ENCODE results near the gene CDH20.

The CDH20 gene

GRCh38 chr18:61400016-61400635, 66.9 kb downstream of the CDH20 start:
- H3K4me3 ChIP-seq (ENCODE audit: low read depth, low read length), result no peak overlapping the region
- no peak for TF ChIP-seq MAX (IDR thresholded peaks at IDR 0.05; ENCODE audit: low read depth, low read length)
- TF ChIP-seq CTCF (IDR thresholded peaks at IDR 0.05; ENCODE audit: low read depth, low read length), result no peak
- no peak for TF ChIP-seq MYC (IDR thresholded peaks at IDR 0.05; ENCODE audit: low read depth, low read length)
- TF ChIP-seq POLR2A (IDR thresholded peaks at IDR 0.05; ENCODE audit: extremely low read depth, insufficient read length), result no peak

GRCh38 chr18:61400716-61401115, 67.5 kb downstream of the CDH20 start:
- TF ChIP-seq POLR2A (IDR thresholded peaks at IDR 0.05; ENCODE audit: extremely low read depth, insufficient read length) (no peak), MYC (IDR thresholded peaks at IDR 0.05; ENCODE audit: low read depth, low read length) (no peak), CTCF (IDR thresholded peaks at IDR 0.05; ENCODE audit: low read depth, low read length) (no peak), MAX (IDR thresholded peaks at IDR 0.05; ENCODE audit: low read depth, low read length) (no peak)
- peak; percentile 17 for DNase-seq (ENCODE audit: low read depth)
- H3K4me3 ChIP-seq (ENCODE audit: low read depth, low read length), result no peak overlapping the region

More at GRCh38 chr18:61400016-61400635, 66.9 kb downstream of the CDH20 start:
- no peak for DNase-seq (ENCODE audit: low read depth)

- DNase-seq (ENCODE audit: low read depth), result no peak
- TF ChIP-seq MAX (IDR thresholded peaks at IDR 0.05; ENCODE audit: low read depth, low read length) (no peak), POLR2A (IDR thresholded peaks at IDR 0.05; ENCODE audit: extremely low read depth, insufficient read length) (no peak), MYC (IDR thresholded peaks at IDR 0.05; ENCODE audit: low read depth, low read length) (no peak), CTCF (IDR thresholded peaks at IDR 0.05; ENCODE audit: low read depth, low read length) (no peak)
- no peak overlapping the region for H3K4me3 ChIP-seq (ENCODE audit: low read depth, low read length)
Observed at GRCh38 chr18:61402726-61403125, 69.5 kb downstream of the CDH20 start.

- H3K4me3 ChIP-seq (ENCODE audit: low read depth, low read length), result no peak overlapping the region
- DNase-seq (ENCODE audit: low read depth), result no peak
- TF ChIP-seq MAX (IDR thresholded peaks at IDR 0.05; ENCODE audit: low read depth, low read length) (no peak), CTCF (IDR thresholded peaks at IDR 0.05; ENCODE audit: low read depth, low read length) (no peak), MYC (IDR thresholded peaks at IDR 0.05; ENCODE audit: low read depth, low read length) (no peak), POLR2A (IDR thresholded peaks at IDR 0.05; ENCODE audit: extremely low read depth, insufficient read length) (no peak)
Observed at GRCh38 chr18:61413396-61413795, 80.2 kb downstream of the CDH20 start.

GRCh38 chr18:61414086-61414485, 80.9 kb downstream of the CDH20 start:
- H3K4me3 ChIP-seq (ENCODE audit: low read depth, low read length), result no peak overlapping the region
- no peak for DNase-seq (ENCODE audit: low read depth)
- TF ChIP-seq CTCF (IDR thresholded peaks at IDR 0.05; ENCODE audit: low read depth, low read length) (no peak), MYC (IDR thresholded peaks at IDR 0.05; ENCODE audit: low read depth, low read length) (no peak), MAX (IDR thresholded peaks at IDR 0.05; ENCODE audit: low read depth, low read length) (no peak), POLR2A (IDR thresholded peaks at IDR 0.05; ENCODE audit: extremely low read depth, insufficient read length) (no peak)
